T-helper 2 cell (primary cell): Measurements from ENCODE around the gene FGGY.

ENCODE experiments used
- DNase-seq, 5 experiments: peaks; one replicate each; pipeline versions ENCODE4 v3.0.0 to v3.0.0-alpha.2; 2012 to 2022

The FGGY gene

GRCh38 chr1:59748123-59748522, 451.2 kb downstream of the FGGY start:
- DNase-seq, result no peak

DNA sequence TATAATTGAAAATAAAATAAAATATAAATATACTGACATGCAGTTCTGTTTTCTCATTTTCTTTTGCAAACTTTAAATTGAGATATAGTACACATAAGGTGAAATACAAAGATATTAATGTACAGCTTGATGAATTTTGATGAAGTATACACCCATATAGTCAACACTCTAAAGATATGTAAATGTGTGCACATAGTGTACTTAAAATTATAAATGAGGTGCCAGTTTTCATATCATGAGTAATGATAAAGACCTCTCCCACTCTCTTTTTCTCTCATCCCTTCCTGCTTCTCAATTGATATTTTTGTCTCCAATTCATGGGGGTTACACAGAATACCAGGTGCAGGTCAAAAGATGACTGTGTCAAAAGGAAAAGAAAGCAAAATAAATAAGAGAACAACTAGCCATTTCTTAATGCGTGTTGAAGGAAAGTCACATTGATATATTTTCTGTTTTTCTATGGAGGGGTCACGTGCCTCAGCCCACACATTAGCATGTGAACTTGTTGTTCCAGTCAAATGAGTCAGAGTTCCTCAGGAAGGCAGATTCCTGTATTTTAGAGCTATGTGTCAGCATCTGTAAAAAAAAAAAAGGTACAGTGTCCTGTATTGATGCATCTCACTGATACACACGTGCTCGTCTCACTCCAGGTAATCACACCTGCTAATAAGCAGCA, 453.6 kb downstream of the FGGY start:
- DNase-seq, result no peak

GRCh38 chr1:59751004-59751395, 454.1 kb downstream of the FGGY start:
- DNase-seq, result no peak

GRCh38 chr1:59751801-59752200, 454.9 kb downstream of the FGGY start:
- no peak for DNase-seq

DNA sequence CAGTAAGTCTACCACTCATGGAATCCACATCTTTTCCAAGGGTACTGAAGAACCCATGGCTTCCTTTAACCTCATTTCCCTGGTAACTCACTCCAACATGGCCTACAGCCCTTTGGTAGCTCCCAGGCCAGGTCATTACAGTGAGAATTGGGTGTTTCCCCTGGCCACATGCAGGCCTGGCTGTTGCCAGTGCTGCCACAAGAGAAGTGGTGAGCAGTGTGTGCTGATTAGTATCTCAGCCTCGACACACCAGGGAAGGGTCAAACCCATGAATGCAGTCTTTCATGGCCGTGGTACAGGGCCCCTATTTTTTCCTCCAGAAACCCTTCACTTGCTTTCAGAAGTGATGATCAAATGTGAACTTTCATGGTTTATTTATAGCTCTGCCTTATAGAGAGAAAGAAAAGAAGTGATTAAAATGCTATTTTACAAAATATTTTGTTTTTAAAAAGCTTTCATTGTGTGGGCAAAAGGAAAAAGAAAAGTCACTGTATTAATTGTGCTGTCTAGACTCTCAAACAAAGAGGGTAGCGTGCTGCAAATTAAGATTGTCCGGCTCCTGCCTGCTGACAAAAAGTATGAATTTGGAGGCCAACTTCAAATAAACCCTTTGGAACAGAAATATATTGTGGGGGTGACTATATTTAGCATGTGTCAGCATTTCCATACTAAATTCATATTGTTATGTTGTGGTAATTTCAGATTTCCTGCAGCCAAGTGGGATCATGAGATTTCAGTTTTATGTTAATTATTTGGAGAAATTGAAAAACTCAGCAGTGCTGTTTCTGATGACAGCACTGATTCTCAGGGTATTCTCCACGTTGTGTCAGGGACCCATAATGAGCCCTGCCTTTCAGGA, 455.9 kb downstream of the FGGY start:
- no peak for DNase-seq

DNA sequence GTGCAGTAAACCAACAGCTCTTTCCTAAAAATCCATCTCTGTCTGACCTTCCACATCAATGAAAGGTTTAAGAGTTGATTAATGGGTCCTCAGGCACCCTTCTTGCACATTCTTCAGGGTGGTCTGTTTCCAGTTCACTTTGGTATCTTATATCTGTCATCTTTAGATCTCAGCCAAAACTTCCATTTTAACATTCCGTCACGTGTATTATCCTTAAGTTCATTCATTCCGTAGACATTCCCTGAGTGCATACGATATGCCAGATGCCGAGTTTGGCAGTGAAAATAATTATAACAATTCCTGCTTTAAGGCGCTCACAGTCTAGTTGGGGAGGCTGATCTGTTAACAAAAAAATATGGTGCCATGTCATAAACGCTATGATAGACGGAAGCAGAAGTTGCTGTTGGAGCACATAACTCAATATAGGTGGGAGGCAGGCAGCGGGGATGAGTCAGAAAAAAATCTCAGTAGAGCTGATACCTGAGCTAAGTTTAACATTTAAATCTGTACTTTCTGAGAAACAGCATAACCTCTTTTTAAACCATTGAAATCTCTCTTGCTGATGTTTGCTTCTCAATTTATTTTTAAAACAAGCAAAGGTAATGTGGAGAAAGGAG, 458.3 kb downstream of the FGGY start:
- DNase-seq, result no peak

DNA sequence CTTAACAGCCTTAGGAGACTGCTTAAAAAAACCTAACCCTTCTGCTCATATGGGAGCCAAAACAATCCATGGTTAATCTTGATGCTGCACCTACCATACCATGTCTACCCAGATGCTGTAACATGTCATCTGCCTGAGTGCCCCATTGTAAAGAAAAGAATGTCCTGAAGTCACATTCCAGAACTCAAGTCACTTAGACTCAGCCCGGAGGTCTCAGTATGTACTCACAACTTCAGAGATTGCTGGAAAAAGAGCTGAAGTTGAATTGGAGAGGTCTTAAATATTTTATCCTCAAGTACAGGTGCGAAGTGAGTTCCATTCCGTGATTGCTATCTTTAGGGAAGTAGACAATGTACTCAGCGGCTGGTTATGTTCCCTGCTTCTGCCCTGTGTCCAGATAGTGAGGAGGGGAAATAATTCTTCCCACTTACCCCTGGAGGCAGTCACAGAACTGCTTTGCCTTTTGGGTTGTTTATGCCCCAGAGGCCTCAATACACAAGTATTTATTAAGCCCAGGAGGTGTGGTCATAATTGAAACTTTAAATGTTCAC, 460.4 kb downstream of the FGGY start:
- no peak for DNase-seq

DNA sequence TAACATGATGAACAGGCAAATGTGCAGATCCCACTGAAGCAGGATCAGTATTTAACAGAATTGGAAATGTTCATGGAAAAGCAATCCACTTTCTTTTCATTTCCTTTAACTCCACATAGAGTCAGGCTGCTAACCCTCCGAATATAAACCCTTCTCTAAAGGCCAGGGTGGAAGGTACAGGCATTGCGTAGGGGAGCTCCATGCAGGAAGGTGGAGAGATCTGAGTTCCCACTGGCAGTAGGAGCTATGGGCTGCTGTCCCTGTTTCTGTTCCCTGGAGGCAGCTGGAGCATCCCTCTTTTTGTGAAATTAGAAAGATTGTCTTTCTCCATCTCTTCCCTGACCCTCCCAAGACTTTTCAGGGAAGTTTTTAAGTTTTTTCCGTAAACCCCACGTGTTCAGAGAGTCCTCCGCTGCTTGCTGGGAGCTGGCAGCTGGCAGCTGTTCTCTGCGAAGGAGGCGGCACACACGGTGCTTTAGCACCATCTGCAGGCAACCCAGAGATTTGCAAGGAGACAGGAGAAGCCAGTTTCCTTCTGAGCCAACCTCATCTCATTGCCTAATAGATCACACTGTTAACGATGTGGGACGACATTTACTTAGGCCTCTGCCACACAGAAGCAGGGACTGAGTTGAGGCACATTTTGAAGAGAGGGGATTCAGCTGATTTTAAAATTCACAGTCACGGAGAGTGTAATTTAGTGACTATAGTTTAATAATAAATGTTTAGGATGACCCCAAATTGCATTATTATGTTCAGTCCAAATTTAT, 462.4 kb downstream of the FGGY start:
- peak; percentile 20 to 68 (median 43) for DNase-seq

GRCh38 chr1:59761443-59761842, 464.5 kb downstream of the FGGY start:
- no peak for DNase-seq

GRCh38 chr1:59763418-59763817, 466.5 kb downstream of the FGGY start:
- DNase-seq, result no peak

DNA sequence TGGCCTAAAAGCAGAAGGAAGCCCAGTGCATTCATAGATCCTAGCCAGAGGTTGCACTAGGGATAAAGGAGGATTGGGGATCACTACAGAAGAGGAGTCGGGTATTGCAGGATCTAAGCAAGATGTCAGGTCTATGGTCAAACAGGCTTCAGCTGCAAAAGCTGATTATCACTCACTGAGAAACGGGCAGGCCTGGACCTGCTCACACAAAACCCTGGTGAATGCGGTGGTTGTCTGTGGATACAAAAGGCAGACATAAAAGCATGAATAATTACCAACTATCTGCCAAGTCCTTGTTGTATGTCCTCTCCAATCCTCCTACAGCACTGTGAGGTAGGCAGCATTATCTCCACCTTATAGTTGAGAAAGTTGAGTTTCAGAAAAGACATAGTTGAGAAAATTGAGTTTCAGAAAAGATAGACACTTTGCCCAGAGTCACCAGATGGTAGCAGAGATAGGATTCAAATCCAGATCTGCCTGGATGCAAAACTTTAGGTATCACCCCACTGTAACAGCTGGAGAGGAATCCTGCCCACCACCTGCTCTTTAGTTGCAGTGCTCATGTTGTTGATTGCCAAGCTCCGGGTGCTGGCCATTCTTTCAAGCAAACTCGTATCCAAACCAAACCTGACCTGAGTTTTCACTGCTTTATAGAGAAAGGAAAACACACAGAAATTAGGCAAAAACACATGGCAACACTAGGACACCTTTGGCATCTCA, 468.3 kb downstream of the FGGY start:
- DNase-seq, result no peak

DNA sequence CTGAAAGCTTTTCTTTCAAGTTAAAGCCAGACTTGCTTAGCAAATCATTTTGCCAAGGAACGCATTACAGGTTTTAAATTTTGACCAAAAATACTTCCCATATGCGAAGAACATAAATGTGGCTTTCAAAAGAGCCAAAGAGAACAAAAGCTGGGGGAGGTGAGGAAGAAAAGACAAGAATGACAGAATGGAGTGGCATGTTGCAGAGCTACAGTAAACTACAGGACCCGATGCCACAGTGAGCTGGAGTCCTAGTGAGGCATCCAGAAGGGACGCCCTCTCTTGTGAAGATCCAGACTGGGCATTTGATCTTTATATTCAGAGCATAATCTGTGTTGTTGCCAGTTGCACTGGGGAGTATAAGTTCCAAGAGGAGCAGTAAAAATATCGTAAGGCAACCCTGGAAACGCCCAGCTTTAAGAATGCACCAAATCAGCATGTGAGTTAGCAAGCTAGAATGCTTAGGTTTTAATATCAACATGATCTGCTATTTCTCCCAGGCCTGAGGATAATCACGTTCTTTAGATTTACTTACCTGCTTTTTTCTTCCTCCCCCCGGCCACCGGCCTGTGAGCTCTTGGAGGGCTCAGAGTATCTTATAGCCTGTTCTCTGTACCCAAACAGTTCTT, 469.4 kb downstream of the FGGY start:
- no peak for DNase-seq

DNA sequence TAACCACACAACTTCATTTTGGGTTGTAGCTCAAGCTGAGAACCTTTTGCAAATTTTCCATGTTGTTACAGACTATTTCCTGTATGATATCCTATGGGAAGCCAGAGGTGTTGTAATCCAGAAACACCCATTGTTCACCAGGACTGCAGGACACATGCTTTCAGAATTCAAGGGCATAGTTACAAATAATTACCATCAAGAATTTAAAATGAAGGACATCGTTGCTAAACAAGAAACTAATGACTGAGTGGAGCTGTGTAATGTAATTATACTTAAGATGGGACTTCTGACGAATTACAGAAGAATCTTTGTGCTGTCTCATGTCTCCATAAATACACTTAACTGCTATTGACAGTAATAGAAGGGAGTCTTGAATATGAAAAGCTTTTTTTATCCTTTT, 470.2 kb downstream of the FGGY start:
- DNase-seq, result no peak

- DNase-seq, result no peak
These were observed 472.2 kb downstream of the FGGY start for GRCh38 chr1:59768792-59769735.

GRCh38 chr1:59769736-59770095, 472.8 kb downstream of the FGGY start:
- no peak for DNase-seq

GRCh38 chr1:59771361-59771760, 474.5 kb downstream of the FGGY start:
- DNase-seq, result no peak

DNA sequence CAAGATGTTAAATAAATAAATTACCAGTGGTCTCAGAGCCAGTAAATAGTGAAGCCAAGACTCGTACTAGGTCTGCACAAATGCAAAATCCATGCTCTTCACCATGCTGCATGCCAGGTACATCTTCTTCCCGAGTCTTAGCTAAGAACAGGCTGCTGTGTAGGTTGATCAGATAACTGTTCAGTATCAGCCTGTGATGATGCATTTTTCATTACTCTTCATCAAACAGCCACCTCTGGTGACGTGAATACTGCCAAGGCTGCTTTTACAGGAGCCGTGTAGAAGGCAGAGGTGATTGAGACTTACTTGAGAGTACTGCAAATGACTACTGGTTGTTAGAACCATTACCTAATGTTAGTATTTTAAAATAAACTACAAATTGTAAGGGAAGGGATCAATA, 478.6 kb downstream of the FGGY start:
- no peak for DNase-seq

GRCh38 chr1:59776960-59777852, 480.3 kb downstream of the FGGY start:
- DNase-seq, result no peak

DNA sequence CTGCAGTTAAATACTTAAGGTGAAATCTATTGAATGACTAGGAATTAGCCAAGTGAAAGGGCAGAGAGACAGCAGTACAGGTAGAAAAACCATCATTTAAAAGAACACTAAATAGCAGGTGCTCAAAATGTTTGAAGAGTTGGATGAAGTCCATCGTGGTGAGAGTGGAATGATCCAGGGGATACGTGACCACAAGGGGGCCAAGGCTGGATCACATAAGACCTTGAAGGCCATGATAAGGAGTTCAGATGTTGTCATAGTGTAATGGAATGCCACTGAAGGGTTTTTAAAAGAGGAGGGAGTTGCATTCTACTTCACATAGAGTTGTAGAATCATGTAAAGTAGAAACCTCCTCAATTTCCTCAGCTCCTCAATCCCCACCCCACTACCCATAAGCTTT, 483.1 kb downstream of the FGGY start:
- DNase-seq, result no peak
